Liver (tissue), 9 donors: ENCODE data around the gene ESRRA. TPM values are rescaled to one million over a fixed set of nuclear protein-coding genes. Genes with fewer than 3 reads are reported as not detected.

Source experiments
- DNase-seq: peaks from one replicate; pipeline ENCODE4 v3.0.0-alpha.2; 2017; ENCODE audit warnings: low spot score
- H3K27ac ChIP-seq, 2 donors: one replicate each; pipeline ENCODE4 v1.7.0; 2013; ENCODE audit warnings: inconsistent platforms in 2 of 2, low read length in 2 of 2, control low read depth in 1 of 2, low read depth in 1 of 2, mild to moderate bottlenecking in 1 of 2
- H3K27me3 ChIP-seq, 4 donors: one replicate each; pipeline versions ENCODE4 v1.6.1 to v1.7.0; 2013; ENCODE audit warnings: low read length in 3 of 4, inconsistent platforms in 1 of 4, mild to moderate bottlenecking in 1 of 4, moderate library complexity in 1 of 4; ENCODE audit not compliant: control insufficient read depth in 4 of 4, insufficient read depth in 4 of 4
- H3K36me3 ChIP-seq, 4 donors: one replicate each; pipeline versions ENCODE4 v1.6.1 to v1.7.0; 2013; ENCODE audit warnings: low read length in 3 of 4, mild to moderate bottlenecking in 3 of 4, low read depth in 1 of 4, moderate library complexity in 1 of 4; ENCODE audit not compliant: control insufficient read depth in 4 of 4, insufficient read depth in 3 of 4
- H3K4me1 ChIP-seq, 4 donors: one replicate each; pipeline versions ENCODE4 v1.6.1 to v1.7.0; 2013; ENCODE audit warnings: low read length in 3 of 4, mild to moderate bottlenecking in 3 of 4, moderate library complexity in 1 of 4; ENCODE audit not compliant: control insufficient read depth in 4 of 4, insufficient read depth in 4 of 4
- H3K4me3 ChIP-seq, 3 donors: one replicate each; pipeline versions ENCODE4 v1.6.1 to v1.7.0; 2013; ENCODE audit warnings: low read length in 3 of 3, control low read depth in 1 of 3, low read depth in 1 of 3, mild to moderate bottlenecking in 1 of 3
- H3K9ac ChIP-seq, 2 donors: one replicate each; pipeline ENCODE4 v1.7.0; 2013; ENCODE audit warnings: low read length in 2 of 2, mild to moderate bottlenecking in 2 of 2, moderate library complexity in 2 of 2, control low read depth in 1 of 2, low read depth in 1 of 2
- H3K9me3 ChIP-seq, 4 donors: one replicate each; pipeline versions ENCODE4 v1.6.1 to v1.7.0; 2013; ENCODE audit warnings: low read length in 3 of 4; ENCODE audit not compliant: control insufficient read depth in 4 of 4
- EGR1 ChIP-seq, 2 donors: IDR thresholded peaks; 2 replicates each; pipeline ENCODE4 v1.6.1; 2016 to 2018; ENCODE audit warnings: antibody characterized with exemption in 2 of 2, low read depth in 2 of 2
- FOXA1 ChIP-seq: IDR thresholded peaks from 2 replicates; pipeline ENCODE4 v1.6.1; 2016; ENCODE audit warnings: antibody characterized with exemption
- FOXA2 ChIP-seq: IDR thresholded peaks from 2 replicates; pipeline ENCODE4 v1.6.1; 2016; ENCODE audit warnings: antibody characterized with exemption
- GABPA ChIP-seq, 2 donors: IDR thresholded peaks in 1 of 2; conservative IDR thresholded peaks in 1 of 2; 2 replicates each; pipeline ENCODE4 v1.6.1; 2016; ENCODE audit warnings: antibody characterized with exemption in 2 of 2, mild to moderate bottlenecking in 1 of 2, moderate library complexity in 1 of 2
- HNF4A ChIP-seq, 2 donors: conservative IDR thresholded peaks; 2 replicates each; pipeline ENCODE4 v1.6.1; 2016; ENCODE audit warnings: antibody characterized with exemption in 2 of 2, mild to moderate bottlenecking in 2 of 2
- HNF4G ChIP-seq: IDR thresholded peaks from 2 replicates; pipeline ENCODE4 v1.6.1; 2016; ENCODE audit warnings: antibody characterized with exemption
- JUND ChIP-seq, 2 donors: IDR thresholded peaks; 2 replicates each; pipeline ENCODE4 v1.6.1; 2016; ENCODE audit warnings: antibody characterized with exemption in 2 of 2
- NR2F2 ChIP-seq: IDR thresholded peaks from 2 replicates; pipeline ENCODE4 v1.6.1; 2016; ENCODE audit warnings: antibody characterized with exemption
- RAD21 ChIP-seq, 2 donors: IDR thresholded peaks; 2 replicates each; pipeline ENCODE4 v1.6.1; 2016; ENCODE audit warnings: antibody characterized with exemption in 2 of 2, mild to moderate bottlenecking in 2 of 2
- RXRA ChIP-seq, 2 donors: IDR thresholded peaks; 2 replicates each; pipeline ENCODE4 v1.6.1; 2017 to 2018; ENCODE audit warnings: antibody characterized with exemption in 2 of 2, mild to moderate bottlenecking in 1 of 2
- SP1 ChIP-seq: IDR thresholded peaks from 2 replicates; pipeline ENCODE4 v1.6.1; 2018; ENCODE audit warnings: antibody characterized with exemption, mild to moderate bottlenecking
- TAF1 ChIP-seq: conservative IDR thresholded peaks from 2 replicates; pipeline ENCODE4 v1.6.1; 2016; ENCODE audit warnings: antibody characterized with exemption, mild to moderate bottlenecking
- YY1 ChIP-seq: IDR thresholded peaks from 2 replicates; pipeline ENCODE4 v1.6.1; 2016; ENCODE audit warnings: antibody characterized with exemption, mild to moderate bottlenecking
- WGBS: extraction: QIAGEN DNeasy Blood & Tissue Kit; methylation state at CpG from one replicate; pipeline ENCODE4 v1.1.7; 2013; 5-methylcytosine and 5-hydroxymethylcytosine counted together
- polyA plus RNA-seq, 2 donors: library from polyadenylated mRNA; stranded (reverse) in 1 of 2; unstranded in 1 of 2; fragments of 200-250 nt in 1 of 2; fragments of >200 nt in 1 of 2; fragmentation: Nextera tagmentation in 1 of 2; extraction: Ambion mirVana in 1 of 2; gene quantifications; one replicate each; pipeline versions ENCODE4 v1.2.1 to v1.2.3, GENCODE V29; 2013 to 2015
- total RNA-seq, 2 donors: library from RNA; depleted of rRNA; stranded (reverse); fragments of >200 nt; gene quantifications; one replicate each; pipeline ENCODE4 v1.2.3, GENCODE V29; 2014
- TF ChIP-seq, protein P1 (sequence below): IDR thresholded peaks from 2 replicates; pipeline ENCODE4 v1.6.1; 2016; ENCODE audit warnings: antibody characterized with exemption
- TF ChIP-seq, protein P2 (sequence below): IDR thresholded peaks from 2 replicates; pipeline ENCODE4 v1.6.1; 2016; ENCODE audit warnings: antibody characterized with exemption
- TF ChIP-seq, protein P3 (sequence below): IDR thresholded peaks from 2 replicates; pipeline ENCODE4 v1.6.1; 2016; ENCODE audit warnings: antibody characterized with exemption
- TF ChIP-seq, protein P4 (sequence below): fragments of 150-350 bp; IDR thresholded peaks from 2 replicates; pipeline ENCODE4 v1.5.1; 2017; ENCODE audit warnings: improper control_type of control experiment, low read depth, low read length; ENCODE audit not compliant: missing input control
- donor health status: healthy.
- donor health status: healthy.
- donor health status: healthy.
- donor health status: healthy.
- donor health status: healthy.

Gene ESRRA
- total and polyA plus RNA-seq, 4 donors, result 13.9 to 64.8 (median 37.5) TPM

DNA sequence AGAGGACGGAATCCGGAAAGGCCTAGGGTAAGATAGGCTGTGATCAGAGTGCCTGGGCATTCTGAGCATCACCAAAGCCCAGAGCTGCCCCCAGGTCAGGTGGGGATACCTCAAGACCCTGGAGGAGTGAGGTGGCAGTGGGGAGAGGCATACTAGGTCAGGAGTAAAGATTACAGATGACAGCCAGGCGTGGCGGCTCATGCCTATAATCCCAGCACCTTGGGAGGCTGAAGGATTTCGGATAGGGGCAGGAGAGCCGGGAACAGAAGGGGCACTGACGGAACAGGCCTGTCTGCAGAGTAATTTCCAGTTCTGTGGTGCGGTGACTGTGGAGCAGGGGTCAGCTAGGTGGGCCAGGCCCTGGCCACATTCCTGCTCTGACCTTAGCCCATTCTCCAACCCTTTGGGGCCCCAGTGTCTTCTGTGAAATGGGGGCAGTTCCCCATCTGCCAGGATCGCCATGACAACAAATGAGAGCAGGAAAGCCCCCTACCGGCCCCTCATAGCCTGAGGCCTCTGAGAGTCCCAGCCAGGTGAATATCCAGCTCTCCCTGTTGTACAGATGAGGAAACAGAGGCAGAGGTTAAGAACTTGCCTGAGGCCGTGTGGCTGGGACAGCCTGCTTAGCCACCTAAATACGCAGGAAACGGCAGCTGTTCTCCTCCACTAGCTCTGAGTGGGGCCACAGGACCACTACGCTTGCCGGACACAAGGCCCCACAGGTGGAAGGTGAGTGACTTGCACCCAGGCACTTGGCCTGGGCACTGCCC is 30.1 kb upstream of the ESRRA start:
- DNase-seq, result no peak
- H3K9me3 ChIP-seq, result no peaks in the 10 kb centered on the region
- H3K9ac ChIP-seq, result no peak overlapping the region
- peaks cover 0 to 21% (median 7%) of the 10 kb centered on the region in 4 donors for H3K36me3 ChIP-seq
- no peak overlapping the region for H3K4me3 ChIP-seq
- H3K27me3 ChIP-seq, result no peaks in the 10 kb centered on the region
- no peak overlapping the region for H3K27ac ChIP-seq
- TF ChIP-seq RXRA (IDR thresholded peaks at IDR 0.05) (no peak), YY1 (no peak), HNF4G (no peak), GABPA (IDR thresholded peaks at IDR 0.05 in 1 of 2, conservative IDR thresholded peaks at IDR 0.05 in 1 of 2) (no peak), NR2F2 (no peak), RAD21 (IDR thresholded peaks at IDR 0.05) (no peak), JUND (IDR thresholded peaks at IDR 0.05) (no peak), HNF4A (conservative IDR thresholded peaks at IDR 0.05) (no peak), FOXA1 (no peak), SP1 (no peak), TAF1 (no peak)
- TF ChIP-seq, protein P1, sequence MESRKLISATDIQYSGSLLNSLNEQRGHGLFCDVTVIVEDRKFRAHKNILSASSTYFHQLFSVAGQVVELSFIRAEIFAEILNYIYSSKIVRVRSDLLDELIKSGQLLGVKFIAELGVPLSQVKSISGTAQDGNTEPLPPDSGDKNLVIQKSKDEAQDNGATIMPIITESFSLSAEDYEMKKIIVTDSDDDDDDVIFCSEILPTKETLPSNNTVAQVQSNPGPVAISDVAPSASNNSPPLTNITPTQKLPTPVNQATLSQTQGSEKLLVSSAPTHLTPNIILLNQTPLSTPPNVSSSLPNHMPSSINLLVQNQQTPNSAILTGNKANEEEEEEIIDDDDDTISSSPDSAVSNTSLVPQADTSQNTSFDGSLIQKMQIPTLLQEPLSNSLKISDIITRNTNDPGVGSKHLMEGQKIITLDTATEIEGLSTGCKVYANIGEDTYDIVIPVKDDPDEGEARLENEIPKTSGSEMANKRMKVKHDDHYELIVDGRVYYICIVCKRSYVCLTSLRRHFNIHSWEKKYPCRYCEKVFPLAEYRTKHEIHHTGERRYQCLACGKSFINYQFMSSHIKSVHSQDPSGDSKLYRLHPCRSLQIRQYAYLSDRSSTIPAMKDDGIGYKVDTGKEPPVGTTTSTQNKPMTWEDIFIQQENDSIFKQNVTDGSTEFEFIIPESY, result no peak
- TF ChIP-seq, protein P2, sequence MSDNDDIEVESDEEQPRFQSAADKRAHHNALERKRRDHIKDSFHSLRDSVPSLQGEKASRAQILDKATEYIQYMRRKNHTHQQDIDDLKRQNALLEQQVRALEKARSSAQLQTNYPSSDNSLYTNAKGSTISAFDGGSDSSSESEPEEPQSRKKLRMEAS, result no peak
- WGBS, result 95% methylated on average over 15 of the region's 15 CpGs
- H3K4me1 ChIP-seq, result peaks cover 6 to 23% (median 13%) of the 10 kb centered on the region in 4 donors

DNA sequence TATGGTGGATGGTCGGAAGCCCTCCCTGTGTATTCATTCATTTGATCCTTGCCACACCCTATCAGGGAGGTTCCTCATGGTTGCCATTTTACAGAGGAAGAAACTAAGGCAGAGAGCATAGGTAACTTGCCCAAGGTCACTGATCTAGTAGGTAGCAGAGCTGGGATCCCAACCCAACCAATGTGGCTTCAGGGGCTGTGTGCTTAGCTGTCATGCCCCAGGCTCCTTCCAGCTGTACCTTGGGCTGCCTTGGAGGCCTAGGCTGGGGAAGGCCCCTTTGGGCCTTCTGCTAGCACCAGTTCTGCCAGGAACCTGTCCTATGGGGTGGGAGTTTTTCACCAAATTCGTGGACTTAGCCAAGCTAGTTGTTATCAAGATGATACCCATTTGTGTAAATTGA is 29.5 kb upstream of the ESRRA start:
- Histone ChIP-seq H3K36me3 (peaks cover 0 to 21% (median 7%) of the 10 kb centered on the region in 4 donors), H3K27ac (no peak overlapping the region)
- 88% methylated on average over 2 of the region's 2 CpGs for WGBS

DNA sequence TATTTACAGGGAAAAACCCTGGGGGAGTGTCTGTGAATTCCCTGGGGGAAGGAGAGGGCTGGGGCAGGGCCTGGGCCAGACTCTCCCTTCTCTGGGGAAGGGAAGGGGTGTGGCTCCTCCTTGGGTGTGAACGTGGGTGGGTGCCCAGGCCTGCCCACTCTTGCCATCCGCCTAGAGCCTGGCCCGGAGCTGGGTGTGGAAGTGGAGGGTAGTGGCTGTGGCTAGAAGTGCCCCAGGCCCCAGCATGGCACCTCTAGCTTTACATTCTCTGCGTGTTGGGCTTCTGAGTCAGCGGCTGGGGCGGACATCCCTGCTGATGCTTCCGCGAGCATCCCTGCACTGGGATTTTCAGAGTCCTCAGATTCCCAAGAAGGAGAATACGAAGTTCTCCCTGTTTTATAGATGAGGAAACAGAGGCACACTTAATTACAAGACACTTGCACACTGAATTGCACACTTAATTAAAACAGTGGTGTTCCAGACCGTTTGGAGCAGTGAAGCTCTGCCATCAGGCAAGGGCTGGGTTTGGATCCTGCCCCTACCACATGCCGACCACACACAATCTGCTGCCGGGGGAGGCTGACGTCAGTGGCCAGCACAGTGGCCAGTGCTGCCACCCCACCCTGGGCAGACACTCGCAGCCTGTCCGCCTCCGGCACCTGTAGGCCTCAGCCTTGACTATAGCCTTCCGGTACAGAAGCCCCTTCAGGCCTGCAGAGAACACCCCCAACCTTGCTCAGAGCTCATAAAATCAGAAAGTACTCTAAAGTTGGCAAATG is 28.5 kb upstream of the ESRRA start:
- H3K4me3 ChIP-seq, result no peak overlapping the region
- no peak overlapping the region for H3K27ac ChIP-seq
- H3K9ac ChIP-seq, result no peak overlapping the region
- H3K36me3 ChIP-seq, result peaks cover 0 to 21% (median 7%) of the 10 kb centered on the region in 4 donors
- TF ChIP-seq GABPA (IDR thresholded peaks at IDR 0.05 in 1 of 2, conservative IDR thresholded peaks at IDR 0.05 in 1 of 2) (no peak), EGR1 (IDR thresholded peaks at IDR 0.05; ENCODE audit: low read depth in 2 of 2) (no peak), HNF4A (conservative IDR thresholded peaks at IDR 0.05) (no peak), SP1 (no peak), JUND (IDR thresholded peaks at IDR 0.05) (no peak), FOXA2 (no peak), YY1 (no peak), NR2F2 (no peak), TAF1 (no peak)
- TF ChIP-seq, protein P3, sequence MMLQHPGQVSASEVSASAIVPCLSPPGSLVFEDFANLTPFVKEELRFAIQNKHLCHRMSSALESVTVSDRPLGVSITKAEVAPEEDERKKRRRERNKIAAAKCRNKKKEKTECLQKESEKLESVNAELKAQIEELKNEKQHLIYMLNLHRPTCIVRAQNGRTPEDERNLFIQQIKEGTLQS, result no peak
- TF ChIP-seq, protein P1, result no peak
- TF ChIP-seq, protein P4, sequence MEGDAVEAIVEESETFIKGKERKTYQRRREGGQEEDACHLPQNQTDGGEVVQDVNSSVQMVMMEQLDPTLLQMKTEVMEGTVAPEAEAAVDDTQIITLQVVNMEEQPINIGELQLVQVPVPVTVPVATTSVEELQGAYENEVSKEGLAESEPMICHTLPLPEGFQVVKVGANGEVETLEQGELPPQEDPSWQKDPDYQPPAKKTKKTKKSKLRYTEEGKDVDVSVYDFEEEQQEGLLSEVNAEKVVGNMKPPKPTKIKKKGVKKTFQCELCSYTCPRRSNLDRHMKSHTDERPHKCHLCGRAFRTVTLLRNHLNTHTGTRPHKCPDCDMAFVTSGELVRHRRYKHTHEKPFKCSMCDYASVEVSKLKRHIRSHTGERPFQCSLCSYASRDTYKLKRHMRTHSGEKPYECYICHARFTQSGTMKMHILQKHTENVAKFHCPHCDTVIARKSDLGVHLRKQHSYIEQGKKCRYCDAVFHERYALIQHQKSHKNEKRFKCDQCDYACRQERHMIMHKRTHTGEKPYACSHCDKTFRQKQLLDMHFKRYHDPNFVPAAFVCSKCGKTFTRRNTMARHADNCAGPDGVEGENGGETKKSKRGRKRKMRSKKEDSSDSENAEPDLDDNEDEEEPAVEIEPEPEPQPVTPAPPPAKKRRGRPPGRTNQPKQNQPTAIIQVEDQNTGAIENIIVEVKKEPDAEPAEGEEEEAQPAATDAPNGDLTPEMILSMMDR, result no peak
- peaks cover 6 to 18% (median 11%) of the 10 kb centered on the region in 4 donors for H3K4me1 ChIP-seq
- H3K27me3 ChIP-seq, result no peaks in the 10 kb centered on the region
- H3K9me3 ChIP-seq, result no peaks in the 10 kb centered on the region
- DNase-seq, result no peak
- 89% methylated on average over 17 of the region's 17 CpGs for WGBS

More for the DNA sequence above, 29.5 kb upstream of the ESRRA start:
- Histone ChIP-seq H3K4me1 (peaks cover 6 to 23% (median 13%) of the 10 kb centered on the region in 4 donors), H3K27me3 (no peaks in the 10 kb centered on the region), H3K9me3 (no peaks in the 10 kb centered on the region), H3K4me3 (no peak overlapping the region), H3K9ac (no peak overlapping the region)
- TF ChIP-seq RXRA (IDR thresholded peaks at IDR 0.05), result no peak
- no peak for TF ChIP-seq FOXA2
- TF ChIP-seq GABPA (IDR thresholded peaks at IDR 0.05 in 1 of 2, conservative IDR thresholded peaks at IDR 0.05 in 1 of 2), result no peak
- TF ChIP-seq JUND (IDR thresholded peaks at IDR 0.05), result no peak
- TF ChIP-seq HNF4A (conservative IDR thresholded peaks at IDR 0.05), result no peak
- TF ChIP-seq HNF4G, result no peak
- no peak for DNase-seq
